GM21737 (cell line): ENCODE results near the gene FAIM.
"Not testable (repeated sequence)": the region's sequence is repeated elsewhere in the genome, so short reads cannot be mapped to it uniquely, and the experiment has no call there.

Experiments used
- ATAC-seq: cut with Tn5 transposase; IDR thresholded peaks from one replicate; pipeline ENCODE4 v1.9.1; 2021; ENCODE audit warnings: mild to moderate bottlenecking, moderate library complexity; ENCODE audit not compliant: unreplicated experiment

FAIM gene

GRCh38 chr3:138678086-138678485 is 69.5 kb downstream of the FAIM start:
- no peak for ATAC-seq

GRCh38 chr3:138678874-138679392 is 70.4 kb downstream of the FAIM start:
- ATAC-seq = no peak

GRCh38 chr3:138680974-138681373 is 72.4 kb downstream of the FAIM start:
- not testable (repeated sequence) for ATAC-seq

GRCh38 chr3:138681463-138682220 is 73.1 kb downstream of the FAIM start:
- ATAC-seq = no peak

GRCh38 chr3:138682648-138683047 is 74.1 kb downstream of the FAIM start:
- ATAC-seq = no peak
